Cardiac fibroblast (primary cell): ENCODE results near the gene PARD3B.
A peak's percentile ranks its signal among the peaks of the same experiment; 100 is the strongest.

Source experiments
- DNase-seq, 2 donors: peaks; one replicate each; pipeline versions ENCODE4 v3.0.0 to v3.0.0-alpha.2; 2010; ENCODE audit warnings: low read depth in 2 of 2
- H3K4me3 ChIP-seq, 2 donors: replicated peaks in 1 of 2; 1 replicate in 1 of 2; 2 replicates in 1 of 2; pipeline ENCODE4 v1.5.1; 2011; ENCODE audit warnings: low read depth in 2 of 2, low read length in 2 of 2, mild to moderate bottlenecking in 2 of 2, moderate library complexity in 1 of 2
- CTCF ChIP-seq: IDR thresholded peaks from one replicate; pipeline ENCODE4 v1.5.1; 2011; ENCODE audit warnings: low read depth, mild to moderate bottlenecking, low read length, inconsistent platforms

PARD3B gene

GRCh38 chr2:204730603-204731002 lies 185.3 kb downstream of the PARD3B start:
- DNase-seq, result no peak
- H3K4me3 ChIP-seq, result no peak overlapping the region
- TF ChIP-seq CTCF, result no peak

- H3K4me3 ChIP-seq, result no peak overlapping the region
- peak in 1 of 2 donors; percentile 78 for DNase-seq
- TF ChIP-seq CTCF, result no peak
Measured at GRCh38 chr2:204732019-204732418, 186.7 kb downstream of the PARD3B start.

GRCh38 chr2:204737296-204737695 lies 192.0 kb downstream of the PARD3B start:
- H3K4me3 ChIP-seq, result no peak overlapping the region
- no peak for TF ChIP-seq CTCF
- no peak for DNase-seq

- no peak for TF ChIP-seq CTCF
- no peak overlapping the region for H3K4me3 ChIP-seq
- DNase-seq, result no peak
Measured at GRCh38 chr2:204738721-204739120, 193.4 kb downstream of the PARD3B start.

- TF ChIP-seq CTCF, result no peak
- no peak for DNase-seq
Measured at GRCh38 chr2:204743393-204743960, 198.2 kb downstream of the PARD3B start.

GRCh38 chr2:204744506-204744905 lies 199.2 kb downstream of the PARD3B start:
- no peak for TF ChIP-seq CTCF
- no peak for DNase-seq
- H3K4me3 ChIP-seq, result no peak overlapping the region

More at GRCh38 chr2:204743393-204743960, 198.2 kb downstream of the PARD3B start:
- no peak overlapping the region for H3K4me3 ChIP-seq

- TF ChIP-seq CTCF, result no peak
- no peak for DNase-seq
- H3K4me3 ChIP-seq, result no peak overlapping the region
Measured at GRCh38 chr2:204748286-204748685, 203.0 kb downstream of the PARD3B start.
